ENCODE results near the gene SSH3.

SSH3 gene

DNA sequence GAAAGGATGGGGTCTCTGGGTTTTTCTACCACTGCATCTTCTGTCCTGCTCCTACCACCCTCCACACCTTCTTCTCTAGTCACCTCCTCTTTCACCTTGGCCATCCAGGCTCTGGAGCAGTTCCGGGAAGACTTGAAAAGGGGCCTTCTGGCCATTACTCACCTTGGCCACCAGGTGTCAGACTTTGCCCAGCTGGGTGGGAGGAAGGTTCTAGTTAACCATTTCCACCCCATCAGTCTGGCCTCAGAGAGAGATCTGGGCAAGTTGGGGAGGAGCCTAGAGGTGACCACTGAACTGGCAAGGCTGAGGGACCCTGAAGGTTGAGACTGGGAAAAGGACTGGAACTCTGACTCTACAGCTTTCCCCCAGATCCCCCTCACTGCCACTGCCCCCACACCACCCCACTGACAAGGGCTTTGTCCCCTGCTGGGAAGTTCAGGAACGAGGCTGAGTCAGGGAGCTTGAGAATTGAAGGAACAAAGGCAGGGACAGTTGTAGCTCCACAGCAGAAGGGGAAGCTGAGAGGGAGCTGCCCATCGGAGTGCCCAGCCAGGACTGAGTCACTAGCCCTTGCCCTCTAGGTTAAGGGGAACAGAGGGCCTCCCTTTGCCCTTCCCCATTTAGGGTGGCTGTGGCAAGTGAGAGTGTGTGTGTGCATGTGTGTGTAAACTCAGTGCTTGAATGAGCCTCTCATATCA lies 53.7 kb downstream of the SSH3 start:
- peak; percentile 84 to 89 for DNase-seq (ENCODE audit: low read depth in 1 of 2, low spot score in 1 of 2)
- Histone ChIP-seq H3K27ac (replicated peaks) (peak overlapping the region; percentile 84), H3K4me3 (replicated peaks; ENCODE audit: insufficient read depth, low read length) (no peak overlapping the region), H3K27me3 (ENCODE audit: insufficient read depth, poor library complexity, severe bottlenecking) (no peaks in the 10 kb centered on the region)
- TF ChIP-seq SPI1 (IDR thresholded peaks at IDR 0.05; ENCODE audit: borderline replicate concordance, low read depth) (peak; percentile 56; the same call in 1 of the 2 replicates), GABPA (IDR thresholded peaks at IDR 0.05; ENCODE audit: low read depth) (no peak), POLR2AphosphoS5 (IDR thresholded peaks at IDR 0.05; ENCODE audit: low read depth) (peak; percentile 27; the same call in 1 of the 2 replicates)
- TF ChIP-seq, protein P1, sequence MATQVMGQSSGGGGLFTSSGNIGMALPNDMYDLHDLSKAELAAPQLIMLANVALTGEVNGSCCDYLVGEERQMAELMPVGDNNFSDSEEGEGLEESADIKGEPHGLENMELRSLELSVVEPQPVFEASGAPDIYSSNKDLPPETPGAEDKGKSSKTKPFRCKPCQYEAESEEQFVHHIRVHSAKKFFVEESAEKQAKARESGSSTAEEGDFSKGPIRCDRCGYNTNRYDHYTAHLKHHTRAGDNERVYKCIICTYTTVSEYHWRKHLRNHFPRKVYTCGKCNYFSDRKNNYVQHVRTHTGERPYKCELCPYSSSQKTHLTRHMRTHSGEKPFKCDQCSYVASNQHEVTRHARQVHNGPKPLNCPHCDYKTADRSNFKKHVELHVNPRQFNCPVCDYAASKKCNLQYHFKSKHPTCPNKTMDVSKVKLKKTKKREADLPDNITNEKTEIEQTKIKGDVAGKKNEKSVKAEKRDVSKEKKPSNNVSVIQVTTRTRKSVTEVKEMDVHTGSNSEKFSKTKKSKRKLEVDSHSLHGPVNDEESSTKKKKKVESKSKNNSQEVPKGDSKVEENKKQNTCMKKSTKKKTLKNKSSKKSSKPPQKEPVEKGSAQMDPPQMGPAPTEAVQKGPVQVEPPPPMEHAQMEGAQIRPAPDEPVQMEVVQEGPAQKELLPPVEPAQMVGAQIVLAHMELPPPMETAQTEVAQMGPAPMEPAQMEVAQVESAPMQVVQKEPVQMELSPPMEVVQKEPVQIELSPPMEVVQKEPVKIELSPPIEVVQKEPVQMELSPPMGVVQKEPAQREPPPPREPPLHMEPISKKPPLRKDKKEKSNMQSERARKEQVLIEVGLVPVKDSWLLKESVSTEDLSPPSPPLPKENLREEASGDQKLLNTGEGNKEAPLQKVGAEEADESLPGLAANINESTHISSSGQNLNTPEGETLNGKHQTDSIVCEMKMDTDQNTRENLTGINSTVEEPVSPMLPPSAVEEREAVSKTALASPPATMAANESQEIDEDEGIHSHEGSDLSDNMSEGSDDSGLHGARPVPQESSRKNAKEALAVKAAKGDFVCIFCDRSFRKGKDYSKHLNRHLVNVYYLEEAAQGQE (IDR thresholded peaks at IDR 0.05; ENCODE audit: insufficient replicate concordance, low read depth), result no peak
- TF ChIP-seq, protein P2, sequence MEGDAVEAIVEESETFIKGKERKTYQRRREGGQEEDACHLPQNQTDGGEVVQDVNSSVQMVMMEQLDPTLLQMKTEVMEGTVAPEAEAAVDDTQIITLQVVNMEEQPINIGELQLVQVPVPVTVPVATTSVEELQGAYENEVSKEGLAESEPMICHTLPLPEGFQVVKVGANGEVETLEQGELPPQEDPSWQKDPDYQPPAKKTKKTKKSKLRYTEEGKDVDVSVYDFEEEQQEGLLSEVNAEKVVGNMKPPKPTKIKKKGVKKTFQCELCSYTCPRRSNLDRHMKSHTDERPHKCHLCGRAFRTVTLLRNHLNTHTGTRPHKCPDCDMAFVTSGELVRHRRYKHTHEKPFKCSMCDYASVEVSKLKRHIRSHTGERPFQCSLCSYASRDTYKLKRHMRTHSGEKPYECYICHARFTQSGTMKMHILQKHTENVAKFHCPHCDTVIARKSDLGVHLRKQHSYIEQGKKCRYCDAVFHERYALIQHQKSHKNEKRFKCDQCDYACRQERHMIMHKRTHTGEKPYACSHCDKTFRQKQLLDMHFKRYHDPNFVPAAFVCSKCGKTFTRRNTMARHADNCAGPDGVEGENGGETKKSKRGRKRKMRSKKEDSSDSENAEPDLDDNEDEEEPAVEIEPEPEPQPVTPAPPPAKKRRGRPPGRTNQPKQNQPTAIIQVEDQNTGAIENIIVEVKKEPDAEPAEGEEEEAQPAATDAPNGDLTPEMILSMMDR (IDR thresholded peaks at IDR 0.05; ENCODE audit: insufficient read depth, low read length), result peak; percentile 93

DNA sequence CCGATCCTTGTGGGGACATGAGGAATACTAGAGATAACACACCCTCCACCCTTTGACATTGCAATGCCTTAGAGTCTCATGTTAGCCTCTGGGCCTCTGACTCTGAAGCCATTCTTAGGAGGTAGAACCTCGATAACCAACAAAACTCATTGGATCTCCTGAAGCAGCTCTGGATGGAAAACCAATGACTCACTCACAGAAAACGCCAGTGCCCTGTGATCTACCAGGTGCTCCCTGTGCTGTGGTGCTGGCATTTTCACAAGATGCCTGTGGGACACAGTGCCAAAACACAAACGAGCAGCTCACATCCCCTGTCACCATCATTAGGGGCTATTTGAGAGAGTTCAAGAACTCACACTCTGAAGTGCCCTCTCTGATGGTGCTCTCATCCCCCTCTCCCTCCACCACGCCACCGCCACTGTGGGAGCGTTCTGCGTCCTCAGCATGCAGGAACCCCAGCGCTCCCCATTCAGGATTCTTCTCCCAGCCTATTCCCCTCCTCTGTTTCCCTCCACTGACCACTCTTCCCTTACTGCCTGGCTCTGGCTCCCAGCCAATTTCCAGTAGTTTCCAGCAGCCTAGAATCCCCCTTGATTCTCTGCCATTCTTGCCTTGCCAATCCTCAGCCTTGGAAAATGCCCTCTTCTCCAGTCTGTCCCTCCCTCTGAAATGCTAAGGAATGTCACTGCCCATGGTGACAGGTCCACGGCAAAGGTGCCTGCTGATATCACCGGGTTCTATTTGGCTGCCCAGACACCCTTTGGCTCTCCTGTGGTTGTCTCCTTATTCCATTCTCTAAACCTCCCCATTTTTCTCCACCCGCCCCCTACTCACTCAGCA lies 54.7 kb downstream of the SSH3 start:
- H3K27me3 ChIP-seq (ENCODE audit: insufficient read depth, poor library complexity, severe bottlenecking), result no peaks in the 10 kb centered on the region
- no peak overlapping the region for H3K4me3 ChIP-seq (replicated peaks; ENCODE audit: insufficient read depth, low read length)
- H3K27ac ChIP-seq (replicated peaks), result peak overlapping the region; percentile 84
- TF ChIP-seq POLR2AphosphoS5 (IDR thresholded peaks at IDR 0.05; ENCODE audit: low read depth), result no peak
- no peak for TF ChIP-seq GABPA (IDR thresholded peaks at IDR 0.05; ENCODE audit: low read depth)
- no peak for DNase-seq (ENCODE audit: low read depth in 1 of 2, low spot score in 1 of 2)

All from HL-60 (cell line).